Dermis microvascular lymphatic vessel endothelial cell (primary cell): ENCODE measurements around the gene GLIS2. TPM values are rescaled to one million over a fixed set of nuclear protein-coding genes. Genes with fewer than 3 reads are reported as not detected.

Experiments
- DNase-seq, 2 donors: peaks; one replicate each; pipeline versions ENCODE4 v3.0.0 to v3.0.0-alpha.2; 2010; ENCODE audit warnings: low read depth in 2 of 2
- total RNA-seq: library from RNA; depleted of rRNA; stranded (reverse); fragments of >200 nt; gene quantifications from 2 replicates; pipeline ENCODE4 v1.2.1, GENCODE V29; 2014

The GLIS2 gene
- total RNA-seq, 1 donor from 2014 or later: 0.39 TPM

GRCh38 chr16:4369007-4369733 is 53.3 kb downstream of the GLIS2 start:
- no peak for DNase-seq

DNA sequence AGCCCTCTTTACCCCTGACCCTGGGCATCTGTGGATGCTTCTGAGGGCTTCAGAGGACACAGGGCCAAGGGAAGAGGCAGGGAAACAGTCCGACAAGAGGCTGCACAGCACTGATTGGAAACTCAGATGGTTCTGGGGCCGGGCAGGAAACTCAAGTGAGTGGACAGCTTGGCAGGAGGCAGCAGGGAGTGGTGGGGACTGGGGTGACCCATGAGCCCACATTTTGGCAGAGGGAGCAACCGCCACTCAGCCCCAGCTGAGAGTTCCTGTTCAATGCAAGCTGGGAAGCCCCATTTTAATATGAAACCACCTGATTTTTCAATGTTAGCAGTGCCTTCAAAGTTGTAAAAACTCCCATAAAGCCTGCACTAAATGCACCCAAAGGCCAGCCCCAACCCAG is 54.3 kb downstream of the GLIS2 start:
- DNase-seq: no peak

DNA sequence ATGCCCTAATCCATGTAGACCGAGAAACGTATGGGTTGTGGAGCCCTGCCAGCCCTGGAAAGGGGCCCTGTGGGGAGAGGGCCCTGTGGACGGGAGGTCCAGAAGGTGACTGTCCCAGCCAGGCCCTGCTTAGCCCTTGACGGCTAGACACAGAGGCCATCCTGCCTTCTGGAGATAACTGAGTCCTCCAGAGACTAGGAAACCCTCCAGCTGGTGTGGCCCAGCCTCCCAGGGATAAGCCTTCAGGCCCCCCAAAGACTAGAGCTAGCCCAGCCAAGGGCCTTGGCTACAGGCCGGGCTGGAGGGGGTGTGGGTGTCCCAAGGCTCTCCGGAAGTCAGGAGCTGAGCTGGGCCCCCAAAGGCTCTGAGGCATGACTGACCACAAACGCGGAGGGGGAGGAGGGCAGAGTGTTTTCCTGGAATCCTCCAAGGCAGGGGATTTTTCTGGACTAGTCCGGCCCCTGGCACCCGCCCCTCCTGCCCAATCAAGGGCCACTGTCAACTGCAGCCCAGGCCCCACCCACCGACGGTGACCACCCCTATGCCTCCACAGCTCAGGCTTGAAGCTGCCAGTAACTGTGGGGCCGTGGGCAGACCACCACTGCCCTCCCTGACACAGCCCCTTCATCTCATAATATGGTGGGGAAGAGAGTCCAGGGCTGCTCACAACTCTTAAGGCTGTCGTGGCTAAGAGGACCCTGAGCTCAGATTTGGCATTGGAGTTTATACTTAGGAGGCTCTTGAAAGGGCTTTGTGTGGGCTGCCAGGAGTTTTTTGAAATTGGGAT is 54.9 kb downstream of the GLIS2 start:
- no peak for DNase-seq

DNA sequence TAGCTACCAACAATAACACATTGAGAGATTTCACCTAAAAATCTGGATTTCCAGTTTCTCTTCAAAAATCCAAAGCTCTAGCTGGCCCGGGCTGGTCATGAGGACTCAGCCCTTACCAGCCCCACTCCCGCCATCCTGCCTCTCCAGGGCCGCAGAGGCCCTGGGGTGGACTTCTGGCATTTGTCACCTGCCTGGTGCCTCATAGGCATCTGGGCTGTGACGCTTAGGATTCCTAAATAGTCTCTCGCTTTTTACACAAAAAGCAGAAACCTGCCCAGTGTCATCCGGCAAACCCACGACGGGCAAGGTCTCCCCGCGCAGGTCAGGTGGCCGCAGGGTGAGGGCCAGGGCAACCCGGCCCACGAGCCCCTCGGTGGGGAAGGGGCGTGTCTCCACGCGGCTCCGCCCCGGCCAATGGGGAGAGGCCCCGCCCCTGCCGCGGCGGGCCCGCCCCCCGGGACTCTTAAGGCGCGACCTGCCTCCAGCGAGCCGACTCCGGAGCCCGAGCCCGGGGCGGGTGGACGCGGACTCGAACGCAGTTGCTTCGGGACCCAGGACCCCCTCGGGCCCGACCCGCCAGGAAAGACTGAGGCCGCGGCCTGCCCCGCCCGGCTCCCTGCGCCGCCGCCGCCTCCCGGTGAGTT is 55.6 kb downstream of the GLIS2 start, which contains the start of gene VASN:
Gene VASN (plus strand): TSS at position 492 of the 644 bp plus-strand sequence. CDS start 9,030 bp downstream, outside the sequence.
- DNase-seq: peak; percentile 21 to 68

DNA sequence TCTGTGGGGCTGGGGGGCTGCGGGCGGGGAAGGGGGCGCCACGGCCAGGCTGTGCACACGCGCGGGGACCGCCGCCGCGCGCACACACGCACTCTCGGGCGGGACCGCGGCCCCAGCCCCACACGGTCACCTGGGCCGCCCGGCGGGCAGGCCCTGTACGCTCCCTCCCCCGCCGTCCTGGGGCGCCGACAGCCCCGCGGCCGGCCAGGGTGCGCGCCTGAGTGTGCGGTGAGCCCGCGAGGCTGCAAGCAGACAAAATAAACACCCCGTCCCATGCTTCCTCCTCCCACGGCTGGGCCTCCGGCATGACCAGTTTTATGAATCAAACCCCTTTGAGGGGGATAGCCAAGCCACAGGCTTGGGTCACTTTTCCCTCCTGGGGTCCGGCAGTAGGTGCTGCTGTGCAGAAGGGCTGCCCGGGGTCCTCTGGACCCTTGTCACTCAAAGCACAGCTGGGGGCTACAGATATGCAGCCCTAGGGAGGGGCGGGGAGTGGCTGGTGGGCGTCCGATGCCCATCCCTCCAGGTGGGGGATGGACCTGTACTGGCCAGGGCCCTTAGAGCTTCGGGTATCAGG is 56.2 kb downstream of the GLIS2 start:
- no peak for DNase-seq

DNA sequence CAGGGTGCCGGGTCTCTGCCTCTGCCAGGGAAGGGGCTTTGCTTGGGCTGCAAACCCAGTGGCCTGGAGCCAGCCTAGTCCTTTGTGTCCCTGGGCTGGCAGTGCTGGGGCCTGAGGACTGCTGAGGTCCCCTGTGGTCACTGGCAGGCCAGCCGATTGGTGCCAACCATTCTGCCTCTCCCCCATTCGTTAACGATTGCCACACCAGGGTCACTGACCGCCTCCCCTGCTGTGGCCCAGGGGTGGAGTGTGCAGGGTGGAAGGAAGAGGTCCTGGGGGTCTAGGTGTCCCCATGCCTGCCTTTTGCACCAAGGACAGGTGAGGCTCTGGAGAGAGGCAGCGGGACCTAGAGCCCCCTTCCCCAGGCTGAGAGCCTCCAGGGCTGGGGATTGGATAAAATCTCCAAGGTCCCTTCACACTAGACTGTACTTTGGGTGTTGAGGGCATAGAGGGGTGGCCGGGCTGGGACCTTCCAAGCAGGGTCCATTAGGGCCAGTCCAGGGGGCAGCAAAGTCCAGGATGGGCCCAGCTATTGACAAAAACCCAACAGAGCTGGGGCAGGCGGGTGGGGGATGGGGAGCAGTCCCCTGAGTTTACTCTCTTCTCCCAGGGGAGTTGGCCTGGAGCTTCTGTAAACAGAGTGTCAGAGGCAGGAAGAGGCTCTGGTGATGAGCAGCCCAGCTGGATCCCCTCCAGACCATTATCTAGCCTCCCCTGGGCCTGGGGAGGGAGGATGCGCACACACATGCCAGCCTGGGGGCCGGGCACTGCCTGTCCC is 56.9 kb downstream of the GLIS2 start:
- peak; percentile 67 to 75 for DNase-seq

GRCh38 chr16:4373356-4373908 is 57.6 kb downstream of the GLIS2 start:
- DNase-seq: no peak

DNA sequence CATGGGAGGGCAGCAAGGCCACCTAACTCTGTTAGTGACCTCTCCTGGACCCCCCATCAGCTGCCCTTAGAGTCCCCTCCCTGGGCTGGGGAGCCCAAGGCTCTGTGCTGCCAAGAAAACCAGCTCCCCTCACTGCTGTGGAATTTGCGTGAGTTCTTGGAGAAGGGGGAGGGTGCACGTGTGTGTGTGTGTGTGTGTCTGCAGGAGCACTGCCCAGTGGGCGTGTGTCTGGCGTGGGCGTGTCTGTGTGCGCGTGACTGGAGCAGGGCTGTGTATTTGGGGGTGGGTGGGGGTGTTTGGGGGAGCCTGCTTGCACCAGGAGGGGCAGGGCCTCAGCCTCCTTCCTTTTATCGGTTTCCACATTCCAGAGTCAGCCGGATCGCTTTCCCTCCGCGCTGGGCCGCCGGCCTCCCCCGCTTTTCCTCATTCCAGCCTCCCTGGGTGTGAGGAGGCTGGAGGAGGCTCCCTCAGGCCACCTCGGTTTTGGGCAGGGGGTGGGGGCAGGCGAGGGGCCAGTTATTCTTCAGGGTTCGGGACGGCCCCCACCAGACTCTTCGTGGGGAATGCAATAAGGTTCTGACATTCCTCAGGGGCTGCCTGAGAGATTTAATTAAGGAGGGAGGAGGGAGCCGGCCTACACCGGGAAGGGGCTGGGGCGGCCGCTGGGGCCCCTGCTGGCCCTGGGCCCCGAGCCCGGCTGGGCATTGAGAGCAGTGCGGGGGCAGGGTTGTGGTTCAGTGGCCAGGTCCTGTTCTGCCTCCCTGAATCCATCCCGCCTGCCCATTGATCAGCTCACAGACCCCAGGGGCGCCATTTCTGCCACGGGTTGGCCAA is 58.3 kb downstream of the GLIS2 start:
- peak in 1 of 2 donors; percentile 39 for DNase-seq

GRCh38 chr16:4375717-4376116 is 59.9 kb downstream of the GLIS2 start:
- DNase-seq: no peak

- no peak for DNase-seq
These were observed 60.4 kb downstream of the GLIS2 start for GRCh38 chr16:4376126-4376892.

DNA sequence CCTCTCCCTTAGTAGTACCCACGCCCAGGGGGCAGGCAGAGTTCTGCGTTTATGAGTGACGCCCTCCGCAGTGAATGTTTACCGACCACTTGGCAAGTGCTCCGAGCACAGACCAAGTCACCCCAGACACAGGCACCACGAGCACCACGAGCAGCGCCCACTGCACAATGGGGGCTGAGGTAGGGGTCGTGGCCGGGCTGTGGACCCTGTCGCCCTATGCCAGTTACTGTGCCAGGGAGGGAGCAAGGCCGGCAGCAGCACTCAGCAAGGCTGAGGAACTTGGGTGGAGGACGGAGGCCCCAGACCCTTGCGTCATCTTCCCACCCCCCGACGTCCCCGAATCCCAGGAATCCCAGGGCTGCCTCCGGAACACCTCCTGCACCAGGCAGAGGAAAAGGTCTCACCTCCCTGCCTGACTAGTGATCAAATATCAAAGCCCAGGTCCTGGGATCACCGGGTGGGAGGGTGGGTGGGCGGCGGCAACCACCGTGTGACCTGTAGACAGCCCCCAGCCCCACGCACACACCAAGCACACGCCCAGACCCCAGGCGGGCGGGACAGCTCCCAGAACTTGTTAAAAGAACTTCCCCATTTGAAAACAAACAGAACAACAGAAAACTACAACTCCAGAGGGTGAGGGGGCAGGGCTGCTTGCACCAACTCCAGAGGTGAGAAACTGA is 61.2 kb downstream of the GLIS2 start:
- DNase-seq: no peak

DNA sequence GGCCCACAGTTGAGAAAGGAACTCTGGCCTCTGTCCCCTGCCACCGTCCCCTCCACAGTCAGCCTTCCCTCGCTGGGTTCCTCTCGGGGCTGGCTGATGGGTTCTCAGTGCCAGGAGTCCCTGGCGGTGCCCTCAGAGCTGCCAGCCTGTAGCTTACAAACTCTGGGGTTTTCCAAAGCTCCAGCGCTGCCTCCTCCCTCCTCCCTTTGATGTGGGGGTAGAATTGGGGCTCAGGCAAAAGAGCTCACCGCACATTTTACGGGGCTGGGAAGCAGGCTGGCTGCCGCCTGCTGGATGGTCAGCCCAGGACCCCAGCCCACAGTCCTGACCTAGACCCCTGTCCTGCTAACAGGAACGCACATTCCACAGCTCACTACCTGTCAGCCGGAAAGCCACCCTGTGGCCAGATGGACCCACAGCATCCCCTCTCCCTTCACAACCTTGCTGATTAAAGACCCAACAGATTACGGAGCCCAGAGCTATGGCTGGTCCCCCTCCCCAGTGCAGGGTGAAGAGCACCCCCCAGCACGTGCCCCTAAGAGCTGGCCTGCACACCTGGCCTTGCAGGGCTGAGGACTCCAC is 61.8 kb downstream of the GLIS2 start:
- no peak for DNase-seq

DNA sequence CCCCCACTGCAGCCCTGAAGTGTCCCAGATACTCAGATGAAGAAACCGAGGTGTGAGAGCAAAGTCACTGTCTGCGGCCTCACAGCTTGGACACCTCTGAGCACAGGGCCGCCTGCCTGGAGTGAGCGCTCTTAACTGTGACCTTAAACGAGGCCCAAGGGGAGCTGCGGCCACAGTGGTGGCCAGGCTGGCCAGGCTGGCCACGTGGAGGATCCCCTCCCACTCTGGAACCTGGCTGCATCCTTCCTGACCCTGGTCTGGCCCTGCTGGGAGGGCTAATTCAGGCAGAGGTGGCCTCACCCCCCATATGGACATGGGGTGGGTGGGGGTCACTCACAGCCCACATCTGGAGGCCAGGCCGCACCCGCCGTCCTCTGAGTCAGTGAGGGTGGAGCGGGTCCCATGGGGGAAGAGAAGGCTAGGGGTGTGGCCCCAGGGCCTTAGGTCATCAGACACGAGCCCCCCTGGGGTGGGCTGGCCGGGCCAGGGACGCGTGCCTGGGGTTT is 62.3 kb downstream of the GLIS2 start:
- no peak for DNase-seq

DNA sequence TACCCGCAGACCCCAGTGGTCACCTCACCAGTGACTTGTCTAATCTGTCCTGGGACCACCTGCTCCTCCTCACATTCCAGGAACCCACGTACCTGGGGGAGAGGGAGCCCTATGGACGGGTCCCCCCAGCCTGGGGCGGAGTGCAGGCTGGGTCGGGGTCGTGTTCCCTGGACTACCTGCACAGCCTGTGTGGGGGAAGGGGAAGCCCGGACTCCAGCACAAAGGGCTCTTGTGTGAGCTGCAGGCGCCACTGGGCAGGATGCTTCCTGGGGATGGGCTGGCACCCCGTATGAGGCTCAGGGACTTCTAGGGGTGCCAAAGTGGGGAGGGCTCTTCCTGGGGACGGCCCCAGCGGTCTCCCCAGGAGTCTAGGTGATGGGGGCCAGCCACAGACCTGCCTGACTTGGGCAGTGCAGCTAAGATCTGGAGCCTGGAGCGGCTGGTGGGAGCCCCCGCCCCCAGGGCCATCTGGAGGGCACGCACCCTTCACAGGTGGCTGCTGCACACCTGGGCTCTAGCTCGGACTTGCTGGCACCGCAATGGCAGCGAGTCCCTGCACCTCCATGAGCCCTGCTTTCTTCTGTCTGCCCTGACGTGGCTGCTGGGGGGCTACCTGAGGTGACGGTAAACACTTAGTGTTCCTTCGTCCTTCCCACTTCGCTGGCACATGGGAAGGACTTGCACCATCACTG is 63.3 kb downstream of the GLIS2 start:
- no peak for DNase-seq

DNA sequence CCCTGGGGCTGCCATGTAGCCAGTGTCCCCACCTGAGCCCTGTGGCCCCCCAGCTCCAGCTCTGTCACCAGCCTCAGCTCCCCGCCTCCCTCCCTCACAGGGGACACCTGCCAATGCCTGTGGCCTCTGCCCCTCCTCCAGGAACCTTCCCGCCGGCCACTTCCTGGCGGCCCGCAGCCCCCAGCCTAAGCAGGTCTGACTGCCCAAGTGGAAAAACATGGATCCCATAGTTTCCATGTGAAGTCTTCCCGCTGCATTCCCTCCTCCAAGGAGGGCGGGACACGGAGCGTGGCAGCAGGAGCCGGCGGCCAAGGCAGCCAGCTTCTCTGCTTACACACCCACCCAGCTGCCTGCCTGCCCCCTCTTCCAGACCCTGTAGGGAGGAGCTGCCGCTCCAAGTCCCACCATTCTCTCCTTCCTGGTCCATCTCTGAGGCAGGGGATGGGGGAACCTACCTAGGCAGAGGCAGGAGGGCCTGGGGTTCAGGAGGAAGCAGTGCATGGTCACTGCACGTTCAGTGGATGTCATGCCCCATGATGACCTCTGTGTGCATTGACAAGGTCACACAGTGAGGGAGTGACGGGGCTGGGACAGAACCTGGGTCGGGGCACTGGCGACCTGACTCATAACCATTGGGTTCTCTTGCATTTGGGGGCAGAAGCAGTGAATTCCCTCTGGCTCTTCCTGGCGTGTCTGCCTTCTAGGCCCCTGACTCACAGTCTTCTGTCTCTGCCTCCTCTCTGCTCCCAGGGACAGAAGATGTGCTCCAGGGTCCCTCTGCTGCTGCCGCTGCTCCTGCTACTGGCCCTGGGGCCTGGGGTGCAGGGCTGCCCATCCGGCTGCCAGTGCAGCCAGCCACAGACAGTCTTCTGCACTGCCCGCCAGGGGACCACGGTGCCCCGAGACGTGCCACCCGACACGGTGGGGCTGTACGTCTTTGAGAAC is 64.5 kb downstream of the GLIS2 start:
- DNase-seq: no peak
